Body of pancreas (tissue), 4 donors: Measurements from ENCODE around the gene AKAP6.

Source experiments
- CTCF ChIP-seq, 7 experiments: fragments of 450-650 bp in 4 of 7; fragments of 200-600 bp in 3 of 7; sonication (generic) in 3 of 7; IDR thresholded peaks; one replicate each; pipeline ENCODE4 v1.5.1; 2016 to 2019; ENCODE audit warnings: antibody characterized with exemption in 7 of 7
- POLR2A ChIP-seq, 3 donors: fragments of 450-650 bp; IDR thresholded peaks; one replicate each; pipeline ENCODE4 v1.6.1; 2016; ENCODE audit warnings: antibody characterized with exemption in 3 of 3, mild to moderate bottlenecking in 2 of 3

DNA sequence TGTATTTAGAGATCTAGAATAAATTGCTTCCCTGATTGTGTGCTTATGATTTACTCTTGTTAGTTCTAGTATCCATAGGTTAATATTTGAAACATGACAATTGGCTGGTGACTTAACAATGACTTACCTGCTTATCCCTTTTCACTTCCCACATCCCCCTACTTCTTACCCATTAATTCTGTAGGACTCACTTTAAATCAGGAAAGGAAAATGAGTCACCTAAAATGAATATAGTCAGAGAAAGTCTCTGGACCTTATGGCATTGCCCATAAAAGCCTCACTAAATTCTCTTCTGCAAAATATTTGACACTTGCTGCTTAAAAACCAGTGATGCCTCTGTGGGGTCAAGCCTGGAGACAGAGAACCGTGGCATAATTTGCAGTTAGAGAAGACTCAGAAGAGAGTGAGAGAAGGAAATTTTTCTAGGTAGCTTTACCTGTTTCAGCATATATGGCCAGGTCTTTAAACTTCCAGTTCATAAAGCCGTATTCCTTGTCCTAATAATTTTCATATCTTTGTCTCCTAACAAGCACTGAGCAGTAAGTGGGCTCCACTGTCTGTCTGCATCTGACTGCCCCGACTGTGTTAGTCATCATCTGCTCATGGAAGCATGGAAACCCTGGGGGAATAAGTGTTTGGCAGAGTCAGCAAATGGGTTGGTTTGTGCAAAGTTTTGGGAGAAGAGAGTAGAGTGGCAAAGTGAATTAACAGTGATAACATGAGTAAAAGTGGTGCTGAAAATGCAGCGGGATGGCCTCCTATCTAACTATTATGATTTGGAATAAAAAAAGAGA is 294.4 kb downstream of the AKAP6 start:
- TF ChIP-seq CTCF (IDR thresholded peaks at IDR 0.05) = no peak
- no peak for TF ChIP-seq POLR2A (IDR thresholded peaks at IDR 0.05)
